GM21576 (cell line): ENCODE results near the gene FRS3.
A peak's percentile ranks its signal among the peaks of the same experiment; 100 is the strongest.

Experiments used
- ATAC-seq: cut with Tn5 transposase; IDR thresholded peaks from one replicate; pipeline ENCODE4 v1.9.1; 2021; ENCODE audit warnings: mild to moderate bottlenecking, moderate library complexity; ENCODE audit not compliant: unreplicated experiment

The FRS3 gene

DNA sequence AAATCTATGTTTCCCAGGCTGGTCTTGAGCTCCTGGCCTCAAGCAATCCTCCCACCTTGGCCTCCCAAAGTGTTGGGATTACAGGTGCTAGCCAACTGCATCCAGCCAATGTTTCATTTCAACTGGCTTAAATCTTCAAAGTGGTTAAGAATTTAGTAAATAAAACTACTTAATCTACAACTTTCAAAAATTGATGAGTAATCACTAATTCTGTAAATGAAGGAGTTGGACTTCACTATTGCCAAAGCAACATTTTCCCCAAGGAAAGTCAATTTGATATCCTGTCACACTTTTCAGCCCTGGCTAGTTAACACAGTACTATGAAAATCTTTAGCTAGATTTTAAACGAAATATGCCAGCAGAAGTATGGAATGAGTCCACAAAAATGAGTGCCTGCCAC lies 11.6 kb upstream of the FRS3 start:
- no peak for ATAC-seq

DNA sequence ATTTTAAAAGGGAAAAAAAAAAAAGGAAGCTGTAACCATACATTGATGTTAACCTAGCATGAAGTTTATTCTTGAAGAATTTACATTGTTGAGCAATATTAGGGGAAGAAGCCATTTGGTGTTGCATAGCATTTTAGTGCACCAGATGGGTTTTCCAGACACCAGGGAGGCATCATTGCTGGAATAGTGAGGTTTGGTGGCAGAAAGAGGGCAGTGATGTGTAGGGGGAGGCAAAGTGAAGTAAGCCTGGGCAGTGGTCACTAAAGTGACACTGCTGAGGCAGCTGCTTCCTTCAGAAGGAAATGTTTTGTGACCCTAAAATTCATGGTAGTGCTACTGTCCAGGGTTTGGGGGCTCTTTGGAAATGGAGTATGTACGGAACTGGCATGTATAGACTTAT lies 10.3 kb upstream of the FRS3 start:
- no peak for ATAC-seq

DNA sequence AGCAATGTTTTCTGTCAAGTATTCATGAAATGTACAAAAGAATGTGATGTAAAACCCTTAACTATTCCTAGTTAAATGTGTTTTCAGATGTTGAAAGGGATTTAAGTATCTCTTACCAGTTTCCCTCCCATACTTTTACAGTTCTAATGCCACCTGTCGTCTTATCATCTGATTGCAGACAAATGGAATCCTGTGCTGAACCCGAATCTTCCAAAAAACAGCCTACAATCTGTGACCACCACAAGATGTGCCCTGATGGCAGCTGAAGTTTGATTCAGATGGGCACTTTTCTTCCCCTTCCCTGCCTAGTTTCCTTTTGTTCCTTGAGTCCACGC lies 9.7 kb upstream of the FRS3 start:
- ATAC-seq: no peak

DNA sequence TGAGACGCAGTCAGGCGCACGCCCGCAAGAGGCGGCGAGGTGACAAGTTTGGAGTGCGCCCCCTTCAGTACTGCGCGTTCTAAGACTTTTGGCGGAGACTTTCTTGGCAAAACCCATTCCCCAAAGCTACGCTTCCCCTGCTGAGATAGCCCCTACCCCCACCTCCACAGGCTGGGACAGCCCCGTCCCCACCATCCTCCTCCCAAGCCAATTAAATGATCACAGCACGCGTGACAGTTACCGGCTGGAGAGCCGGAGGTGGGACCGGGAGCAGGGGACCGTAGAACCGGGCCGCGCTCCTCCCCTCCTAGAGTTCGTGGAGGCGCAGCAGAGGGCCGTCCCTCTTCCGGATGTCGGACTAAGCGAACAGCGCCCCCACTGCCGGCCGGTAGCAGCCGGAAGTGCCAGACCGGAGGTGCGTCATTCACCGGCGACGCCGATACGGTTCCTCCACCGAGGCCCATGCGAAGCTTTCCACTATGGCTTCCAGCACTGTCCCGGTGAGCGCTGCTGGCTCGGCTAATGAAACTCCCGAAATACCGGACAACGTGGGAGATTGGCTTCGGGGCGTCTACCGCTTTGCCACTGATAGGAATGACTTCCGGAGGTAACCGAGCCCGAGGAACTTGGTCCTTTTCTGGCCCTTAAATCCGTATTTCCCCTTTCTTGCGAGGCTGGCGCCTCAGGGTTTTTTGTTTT lies 7.7 kb upstream of the FRS3 start, which contains the start of gene TOMM6:
Gene TOMM6, plus strand, starts transcription at position 476 of the 699 bp plus-strand sequence. Its CDS starts 4 bp downstream, at position 480.
- peak; percentile 77 for ATAC-seq

DNA sequence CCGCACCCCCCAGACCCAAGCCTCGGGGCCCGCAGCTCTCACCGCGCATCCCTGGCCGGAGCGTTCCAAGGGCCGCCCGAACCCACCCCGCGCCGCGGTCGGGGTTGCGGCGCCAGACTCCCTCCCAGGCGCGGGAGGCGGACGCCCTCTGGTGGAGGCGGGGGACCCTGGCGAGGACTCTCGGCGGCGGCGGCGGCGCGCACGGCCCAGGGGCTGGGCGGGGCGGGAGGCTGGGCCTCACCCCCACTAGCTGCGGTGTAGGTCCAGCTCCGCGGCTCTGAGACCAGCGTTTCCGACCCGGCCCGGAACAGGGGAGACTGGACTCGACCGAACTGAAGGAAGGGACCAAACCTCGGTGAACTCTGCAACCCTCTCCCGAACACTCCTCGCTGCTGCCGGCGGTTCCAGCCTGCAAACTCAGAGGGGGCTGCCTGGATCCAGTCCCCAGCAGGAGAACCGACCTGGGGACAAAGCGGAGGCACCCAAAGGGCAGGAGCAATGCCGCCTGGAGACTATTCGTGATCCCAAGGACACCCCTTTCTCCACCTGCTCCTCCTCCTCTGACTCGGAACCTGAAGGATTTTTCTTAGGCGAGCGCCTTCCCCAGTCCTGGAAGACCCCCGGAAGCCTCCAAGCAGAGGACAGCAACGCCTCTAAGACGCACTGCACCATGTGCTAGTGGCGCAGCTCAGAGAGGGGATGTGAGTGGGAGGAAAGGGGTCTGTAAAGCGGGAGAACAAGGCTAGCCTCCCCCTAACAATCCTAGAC lies 6.9 kb upstream of the FRS3 start:
- ATAC-seq: peak; percentile 51

DNA sequence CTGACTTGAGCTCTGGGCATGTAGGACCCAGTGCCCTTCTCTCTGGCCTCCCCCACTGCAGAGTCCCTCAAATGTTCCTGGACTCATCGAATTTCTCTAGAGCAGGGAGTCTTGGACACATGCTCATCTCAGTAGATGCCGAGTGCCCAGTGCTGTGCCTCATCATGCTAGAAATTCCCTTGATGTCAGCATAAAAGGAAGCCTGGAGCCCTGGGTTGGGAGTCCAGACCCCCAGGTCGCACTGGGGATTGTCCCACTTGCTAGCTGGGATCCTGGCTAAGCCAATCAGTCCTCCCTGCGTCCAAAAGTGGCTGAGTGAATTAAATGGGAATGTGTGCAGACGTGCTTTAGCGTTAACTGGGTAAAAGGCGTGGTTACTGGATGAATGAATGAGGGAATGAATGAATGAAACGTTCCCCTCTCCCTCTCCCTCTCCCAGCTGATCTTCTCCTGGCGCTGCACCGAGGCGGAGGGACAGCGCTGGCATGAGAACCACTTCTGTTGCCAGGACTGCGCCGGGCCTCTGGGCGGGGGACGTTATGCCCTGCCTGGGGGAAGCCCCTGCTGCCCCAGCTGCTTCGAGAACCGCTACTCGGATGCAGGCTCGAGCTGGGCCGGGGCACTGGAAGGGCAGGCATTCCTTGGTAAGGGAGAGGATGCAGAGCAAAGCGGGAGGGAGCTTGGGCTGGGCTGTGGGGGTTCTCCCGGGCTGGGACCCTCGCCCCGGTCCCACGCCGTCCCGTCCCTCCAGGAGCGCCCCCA lies 6.2 kb upstream of the FRS3 start:
- no peak for ATAC-seq

DNA sequence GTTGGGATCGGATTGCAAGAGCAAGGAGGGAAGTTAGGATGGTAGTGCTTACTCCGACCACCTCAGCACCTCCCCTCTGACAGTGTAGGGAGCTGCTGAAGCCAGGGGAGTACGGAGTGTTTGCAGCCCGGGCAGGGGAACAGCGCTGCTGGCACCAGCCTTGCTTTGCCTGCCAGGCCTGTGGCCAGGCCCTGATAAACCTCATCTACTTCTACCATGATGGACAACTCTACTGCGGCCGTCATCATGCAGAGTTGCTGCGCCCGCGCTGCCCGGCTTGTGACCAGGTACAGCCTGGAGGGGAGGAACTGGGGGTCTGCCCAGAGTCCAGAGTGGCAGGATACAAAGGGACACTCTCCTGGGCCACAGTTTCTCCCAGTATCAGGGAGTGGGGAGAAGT lies 5.6 kb upstream of the FRS3 start:
- no peak for ATAC-seq

DNA sequence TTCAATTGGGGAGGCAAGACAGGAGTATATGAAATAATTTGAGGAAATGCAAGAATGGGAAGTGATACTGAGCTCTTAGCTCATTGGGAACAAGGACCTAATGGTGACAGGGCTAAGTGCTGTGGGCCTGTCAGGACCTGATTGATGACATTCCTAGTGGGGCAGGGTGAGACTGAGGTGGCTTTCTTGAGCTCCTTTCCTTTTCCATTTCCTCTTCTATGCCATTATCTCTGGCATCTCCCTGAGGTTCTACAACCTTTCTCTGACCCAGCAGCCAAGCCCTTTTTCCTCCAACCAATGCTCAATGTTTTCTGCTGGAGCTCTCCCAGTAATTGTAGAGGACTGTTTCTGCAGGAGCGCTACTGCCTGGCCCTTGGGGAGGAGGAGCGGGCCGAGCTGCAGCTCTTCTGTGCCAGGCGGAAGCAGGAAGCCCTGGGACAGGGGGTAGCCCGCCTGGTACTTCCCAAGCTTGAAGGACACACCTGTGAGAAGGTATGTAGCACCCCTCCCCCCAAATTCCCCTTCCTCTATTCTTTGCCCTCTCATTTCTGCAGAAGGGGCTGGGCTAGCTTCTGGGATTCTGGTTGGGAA lies 5.0 kb upstream of the FRS3 start:
- no peak for ATAC-seq

DNA sequence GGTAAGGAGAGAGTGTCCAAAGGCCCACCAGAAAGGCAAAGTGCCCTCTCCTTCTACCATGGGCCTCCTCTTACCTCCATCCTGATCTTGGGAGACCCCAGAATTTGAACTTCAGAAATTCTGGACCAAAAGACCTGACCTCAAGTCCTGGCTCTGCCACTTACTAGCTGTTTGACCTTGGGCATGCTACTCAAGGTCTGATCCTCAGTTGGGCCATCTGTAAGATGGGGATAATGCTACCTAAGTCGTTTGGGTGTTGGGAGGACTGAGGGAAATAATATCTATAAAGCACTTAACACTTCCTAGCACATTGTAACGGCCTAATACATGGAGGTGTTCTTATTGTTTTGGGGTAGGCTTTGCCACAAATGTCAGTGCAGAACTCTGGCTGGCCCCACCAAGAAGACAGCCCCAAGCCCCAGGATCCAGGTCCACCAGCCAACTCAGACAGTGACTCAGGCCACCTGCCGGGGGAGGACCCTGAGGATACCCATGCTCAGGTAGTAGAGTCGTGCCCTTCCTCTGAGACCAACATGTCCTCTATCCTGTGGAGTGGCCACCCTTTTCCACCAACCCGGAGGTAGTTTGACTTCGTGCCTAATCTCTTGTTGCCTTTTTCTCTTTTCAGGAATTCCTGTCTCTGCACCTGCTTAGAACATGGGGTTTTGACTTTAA lies 3.5 kb upstream of the FRS3 start:
- no peak for ATAC-seq

DNA sequence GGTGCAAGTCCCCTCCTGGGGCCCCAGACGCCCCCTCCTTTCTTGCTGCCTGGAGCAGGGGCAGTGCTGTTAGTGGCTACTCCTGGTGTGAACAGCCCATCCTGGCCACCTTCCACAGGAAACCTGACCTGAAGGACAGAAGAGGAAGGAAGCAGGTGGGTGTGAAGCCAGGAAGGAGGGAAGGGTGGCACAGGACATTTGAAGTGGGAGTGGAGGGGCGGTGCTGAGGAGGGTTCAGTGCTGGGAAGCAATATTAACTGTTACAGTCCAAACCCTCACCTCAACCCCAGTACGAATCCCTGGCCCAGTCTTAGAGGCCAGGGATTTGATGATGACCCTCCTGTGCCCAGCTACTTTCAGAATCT lies 1.6 kb upstream of the FRS3 start:
- no peak for ATAC-seq

DNA sequence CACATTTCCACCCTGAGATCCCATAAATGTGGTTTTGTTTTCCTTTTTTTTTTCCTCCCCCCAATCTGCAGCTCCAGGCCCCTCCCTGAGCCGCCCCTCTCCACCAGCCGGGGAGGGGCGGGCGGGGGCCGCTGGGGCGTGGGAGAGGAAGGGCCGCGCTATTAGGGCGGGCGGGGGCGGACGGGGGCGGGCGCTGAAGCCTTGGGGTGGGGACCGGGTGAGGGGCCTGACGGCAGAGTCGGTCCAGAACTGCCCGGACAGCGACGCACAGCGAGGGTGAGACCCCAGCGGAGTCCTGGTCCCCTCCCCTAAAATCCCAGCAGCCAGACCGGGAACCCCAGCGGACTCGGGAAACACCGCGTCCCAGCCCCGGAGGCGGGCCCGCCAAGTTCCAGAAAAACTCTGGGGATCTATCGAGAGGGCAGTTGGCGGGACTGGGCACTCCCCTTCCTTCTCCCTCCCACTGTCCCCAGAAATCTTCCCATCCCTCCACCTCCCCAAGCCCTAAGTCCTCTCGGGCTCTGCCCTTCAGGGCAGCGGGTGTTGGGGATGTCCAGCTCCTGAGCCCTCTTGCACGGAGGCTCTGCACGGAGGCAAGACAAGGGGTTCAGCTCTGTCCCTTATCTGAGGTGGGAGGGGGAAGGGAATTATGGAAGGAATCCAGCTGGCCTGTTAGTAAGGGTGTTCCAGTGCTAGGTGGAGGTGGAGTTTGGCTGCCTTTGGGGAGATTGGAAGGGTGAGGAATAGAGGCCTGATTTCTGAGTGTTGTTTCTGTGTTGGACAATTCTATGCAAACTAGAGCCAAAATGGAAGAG lies 1.1 kb upstream of the FRS3 start, which contains the start of gene PRICKLE4:
Gene PRICKLE4, plus strand, starts transcription at position 232 of the 815 bp plus-strand sequence. CDS start 2,692 bp downstream, outside the sequence.
- no peak for ATAC-seq

DNA sequence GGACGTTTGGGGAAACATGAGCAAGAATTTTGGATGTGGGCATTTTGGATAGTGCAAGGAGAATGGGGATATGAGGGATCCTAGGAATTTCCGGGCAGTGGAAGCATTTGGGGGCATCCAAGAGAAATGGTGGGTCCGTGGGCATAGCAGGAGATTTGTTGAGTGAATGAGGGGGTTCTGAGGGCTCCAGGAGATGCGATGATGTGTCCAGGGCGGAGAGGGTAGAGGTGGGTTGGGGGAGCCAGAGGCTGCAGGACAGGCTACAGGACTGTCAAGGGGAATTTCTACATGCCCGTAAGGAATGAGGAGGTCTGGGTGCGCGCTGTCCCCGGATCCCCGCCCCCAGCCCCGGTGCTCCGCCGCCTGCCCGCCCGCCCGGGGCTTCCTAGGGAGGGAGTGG lies 364 bp downstream of the FRS3 start:
- no peak for ATAC-seq

DNA sequence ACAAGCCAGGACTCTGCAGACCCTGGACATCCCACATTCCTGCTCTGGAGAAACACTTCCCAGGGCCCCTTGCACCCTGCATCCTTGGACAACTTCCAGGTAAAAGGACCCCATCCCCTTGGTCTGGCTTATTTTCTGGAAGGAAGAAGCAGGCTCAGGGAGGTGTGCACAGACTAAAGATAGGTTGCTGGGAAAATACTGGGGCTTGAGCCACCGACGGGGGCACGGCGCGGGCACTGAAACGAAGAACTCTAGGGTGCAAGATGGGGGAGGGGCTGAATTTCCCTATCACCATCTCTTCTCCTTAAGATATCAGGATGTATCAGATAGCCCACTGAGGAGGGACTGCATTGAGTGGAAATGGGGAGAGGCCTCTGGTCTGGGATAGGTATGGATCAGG lies 805 bp downstream of the FRS3 start:
- ATAC-seq: no peak

DNA sequence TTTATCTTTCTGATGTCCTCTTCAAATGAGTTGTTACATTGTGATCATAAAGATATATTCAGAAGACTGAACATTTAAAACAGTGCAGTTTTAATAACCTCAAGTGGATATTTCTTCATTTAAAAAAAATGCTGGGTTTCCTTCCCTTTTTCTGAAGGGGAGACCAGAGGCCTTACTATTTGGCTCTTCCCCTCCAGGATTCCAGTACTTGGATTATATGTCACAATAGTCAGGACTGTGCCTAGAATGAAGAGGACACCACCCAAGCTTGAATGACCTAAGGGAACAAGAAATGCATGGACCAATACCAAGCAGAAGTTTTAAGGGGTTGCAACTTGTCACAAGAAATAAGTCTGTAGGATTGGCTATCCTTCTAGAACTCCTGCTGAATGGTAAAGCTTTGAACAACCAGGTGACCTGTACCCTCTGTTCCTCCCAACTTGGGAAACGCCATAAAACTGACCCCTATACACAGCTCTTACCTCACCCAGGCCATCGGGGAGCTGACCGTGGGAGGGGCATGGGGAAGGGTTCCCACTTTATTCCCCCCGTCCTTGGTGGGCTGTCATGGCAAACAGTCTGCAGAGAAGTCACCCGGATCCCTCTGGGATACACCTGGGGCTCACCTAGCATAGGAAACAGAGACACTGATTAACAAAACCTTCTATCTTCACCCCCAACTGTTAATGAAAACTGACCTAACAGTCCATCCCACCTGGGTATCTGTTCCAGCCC lies 2.0 kb downstream of the FRS3 start:
- no peak for ATAC-seq

DNA sequence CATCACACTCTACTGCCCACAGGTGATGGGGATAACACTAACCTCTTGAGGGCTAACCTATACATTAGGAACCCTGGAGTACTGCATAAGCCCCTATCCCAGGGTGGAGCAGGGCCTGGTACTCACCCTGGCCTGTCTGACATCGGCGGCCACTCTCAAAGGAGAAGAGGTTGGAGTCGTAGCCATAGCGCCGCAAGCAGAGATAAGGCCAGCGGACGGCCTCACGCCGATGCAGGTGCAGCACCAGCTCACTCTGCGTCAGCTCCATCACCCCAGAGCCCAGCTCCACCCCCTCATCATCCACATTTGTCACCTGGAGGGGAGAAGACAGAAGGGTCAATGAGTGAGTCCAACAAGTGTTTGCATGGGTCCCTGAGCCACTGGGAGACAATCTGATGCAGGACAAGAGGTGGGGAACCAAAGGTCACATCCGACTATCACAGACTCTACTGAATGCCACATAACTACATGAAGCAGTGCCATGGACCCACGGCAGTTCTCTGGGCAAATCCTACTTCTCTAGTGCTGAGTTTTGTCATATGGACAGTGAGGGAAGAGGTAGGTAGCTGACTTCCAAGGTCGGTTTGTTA lies 4.3 kb downstream of the FRS3 start:
- ATAC-seq: no peak

DNA sequence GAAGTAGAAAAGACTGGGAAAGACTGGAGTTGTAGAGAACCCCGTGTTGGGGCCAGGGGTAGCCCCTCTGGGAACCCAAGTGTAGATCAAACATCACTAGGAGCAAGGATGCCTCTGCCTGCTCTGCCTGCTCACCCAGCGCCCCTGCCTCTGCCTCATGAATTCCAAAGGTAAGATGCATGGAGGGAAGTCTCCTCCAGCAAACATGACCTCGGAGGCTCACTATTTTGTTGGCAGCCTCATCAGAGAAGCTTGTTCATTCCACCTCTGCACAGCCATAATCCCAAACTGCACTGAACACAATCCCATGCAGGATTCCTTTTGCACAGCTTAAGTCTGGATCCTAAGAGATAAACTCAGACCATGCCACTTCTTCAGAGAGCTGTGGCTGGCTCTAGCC lies 4.9 kb downstream of the FRS3 start:
- no peak for ATAC-seq

DNA sequence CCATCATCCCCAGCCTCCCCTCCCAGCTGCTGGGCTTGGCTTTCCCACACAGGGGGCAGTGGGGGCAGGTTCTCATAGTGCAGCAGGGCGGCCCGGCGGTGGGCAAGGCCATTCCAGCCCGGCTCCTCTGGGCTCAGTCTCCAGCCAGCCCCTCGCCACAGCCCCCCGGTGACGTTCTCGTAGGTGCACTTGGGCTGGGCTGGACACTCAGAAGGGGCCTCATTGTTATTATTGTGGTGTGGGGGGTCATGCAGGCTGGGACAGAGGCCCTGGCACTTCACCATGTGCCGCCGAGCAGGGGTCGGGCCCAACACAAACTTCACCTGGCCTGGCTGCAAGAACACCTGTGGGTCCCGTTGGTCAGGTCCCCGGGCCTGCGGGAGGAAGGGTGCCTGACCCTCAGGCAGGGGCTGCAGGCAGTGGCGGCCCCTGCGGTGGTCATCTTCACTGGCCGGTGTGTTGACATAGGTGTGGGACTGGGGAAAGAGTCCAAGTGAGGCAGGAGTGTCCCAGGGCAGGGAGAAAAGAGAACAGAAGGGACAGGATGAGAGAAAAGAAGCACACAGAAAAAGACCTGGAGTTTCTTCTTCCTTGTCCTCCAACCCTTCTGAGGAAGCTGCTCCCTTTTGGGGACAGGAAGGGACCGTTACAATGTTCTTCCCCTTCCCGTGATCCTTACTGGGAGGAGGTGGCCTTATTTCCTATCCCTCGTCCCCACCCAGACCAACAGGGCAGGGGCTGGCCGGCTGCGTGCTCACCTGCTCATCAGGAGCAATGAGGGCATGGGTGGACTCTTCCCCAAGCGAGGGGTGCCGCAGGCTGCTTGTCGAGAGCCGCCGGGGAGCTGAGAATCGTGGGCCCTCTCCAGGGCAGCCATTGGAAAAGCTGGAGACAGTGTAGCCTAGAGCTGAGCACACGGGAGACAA lies 8.4 kb downstream of the FRS3 start:
- no peak for ATAC-seq
